Keratinocyte (primary cell): Measurements from ENCODE around the gene TMEM127. TPM values are rescaled to one million over a fixed set of nuclear protein-coding genes. Genes with fewer than 3 reads are reported as not detected.

Source experiments
- DNase-seq: peaks from one replicate; pipeline ENCODE4 v3.0.0-alpha.2; 2011; ENCODE audit warnings: low read depth, missing footprints, low spot score
- FAIRE-seq: peaks from 2 replicates; lab custom pipeline; 2011; peaks lifted over from hg19 to GRCh38; lab: Jason Lieb, UNC
- H2AFZ ChIP-seq: 2 replicates; pipeline ENCODE4 v1.6.0; 2012; ENCODE audit warnings: low read length, control low read depth, inconsistent platforms; ENCODE audit not compliant: control insufficient read depth
- H3K27ac ChIP-seq: 2 replicates; pipeline ENCODE4 v1.5.1; 2011; ENCODE audit warnings: low read length; ENCODE audit not compliant: control insufficient read depth, insufficient read depth
- H3K27me3 ChIP-seq: 3 replicates; pipeline ENCODE4 v1.6.0; 2011; ENCODE audit warnings: low read length; ENCODE audit not compliant: control insufficient read depth, insufficient read depth; ENCODE audit errors: extremely low read depth
- H3K36me3 ChIP-seq, 2 experiments: 2 replicates in 1 of 2; 3 replicates in 1 of 2; pipeline ENCODE4 v1.5.1; 2011; ENCODE audit warnings: low read length in 2 of 2, mild to moderate bottlenecking in 1 of 2; ENCODE audit not compliant: control insufficient read depth in 2 of 2, insufficient read depth in 2 of 2; ENCODE audit errors: extremely low read depth in 1 of 2
- H3K4me1 ChIP-seq: 3 replicates; pipeline ENCODE4 v1.5.1; 2011; ENCODE audit warnings: low read length; ENCODE audit not compliant: control insufficient read depth, insufficient read depth; ENCODE audit errors: extremely low read depth
- H3K4me2 ChIP-seq: 3 replicates; pipeline ENCODE4 v1.6.0; 2011; ENCODE audit warnings: low read depth, low read length; ENCODE audit not compliant: control insufficient read depth, insufficient read depth; ENCODE audit errors: extremely low read depth
- H3K4me3 ChIP-seq, 3 experiments: fragments of 200-600 bp in 1 of 3; sonication (generic) in 1 of 3; 2 replicates in 2 of 3; 3 replicates in 1 of 3; pipeline ENCODE4 v1.5.1; 2011 to 2016; ENCODE audit warnings: low read length in 3 of 3, mild to moderate bottlenecking in 3 of 3, control low read depth in 2 of 3, inconsistent platforms in 1 of 3, low read depth in 1 of 3, mixed read lengths in 1 of 3, mixed run types in 1 of 3, moderate library complexity in 1 of 3; ENCODE audit not compliant: control insufficient read depth in 2 of 3, insufficient read depth in 2 of 3; ENCODE audit errors: extremely low read depth in 1 of 3
- H3K79me2 ChIP-seq: 2 replicates; pipeline ENCODE4 v1.6.0; 2012; ENCODE audit warnings: low read length; ENCODE audit not compliant: control insufficient read depth, insufficient read depth
- H3K9ac ChIP-seq: 3 replicates; pipeline ENCODE4 v1.6.0; 2011; ENCODE audit warnings: low read length; ENCODE audit not compliant: control insufficient read depth, insufficient read depth; ENCODE audit errors: extremely low read depth
- H3K9me1 ChIP-seq: 3 replicates; pipeline ENCODE4 v1.6.0; 2011; ENCODE audit warnings: low read length; ENCODE audit not compliant: control insufficient read depth, insufficient read depth; ENCODE audit errors: extremely low read depth
- H3K9me3 ChIP-seq: 2 replicates; pipeline ENCODE4 v1.5.1; 2012; ENCODE audit warnings: low read depth, low read length; ENCODE audit not compliant: control insufficient read depth
- H4K20me1 ChIP-seq: 3 replicates; pipeline ENCODE4 v1.6.0; 2011; ENCODE audit warnings: low read length; ENCODE audit not compliant: control insufficient read depth, insufficient read depth; ENCODE audit errors: extremely low read depth
- CTCF ChIP-seq, 3 experiments: IDR thresholded peaks in 1 of 3; conservative IDR thresholded peaks in 1 of 3; optimal IDR thresholded peaks in 1 of 3; 2 replicates in 2 of 3; 3 replicates in 1 of 3; pipeline versions ENCODE3 to v1.5.1; 2011; ENCODE audit warnings: low read length in 3 of 3, mild to moderate bottlenecking in 3 of 3, moderate library complexity in 2 of 3, control low read depth in 1 of 3, inconsistent platforms in 1 of 3; ENCODE audit not compliant: insufficient read depth in 2 of 3; ENCODE audit errors: extremely low read depth in 1 of 3
- EZH2 ChIP-seq: IDR thresholded peaks from one replicate; pipeline ENCODE4 v1.6.1; 2012; ENCODE audit warnings: inconsistent platforms, mild to moderate bottlenecking, low read length, moderate library complexity
- dilution Hi-C: fragments of 300-500 bp; cut with MboI; formaldehyde crosslinking; loops from one replicate; pipeline ENCODE4 v1.7.0; 2020; ENCODE audit warnings: low sequenced_read_pairs; ENCODE audit not compliant: extremely low pct_ligation_motif_present
- polyA plus RNA-seq, 5 experiments: library from polyadenylated mRNA; depleted of rRNA in 3 of 5; stranded (reverse) in 3 of 5; stranded (forward) in 1 of 5; unstranded in 1 of 5; fragments of >200 nt; gene quantifications; 1 replicate in 1 of 5; 2 replicates in 3 of 5; 3 replicates in 1 of 5; pipeline versions ENCODE4 v1.2.1 to v1.2.3, GENCODE V29; 2011 to 2012; ENCODE audit warnings: missing spikeins in 2 of 5, low read depth in 1 of 5, low replicate concordance in 1 of 5

Gene TMEM127
- polyA plus RNA-seq, 1 donor (not counting 4 experiments of a cell fraction or from before 2014, with no cell fraction given): 30.8 TPM

- DNase-seq: no peak
- Histone ChIP-seq H3K4me3 (peak overlapping the region; percentile 75 to 98 (median 96)), H3K27me3 (no peaks in the 10 kb centered on the region), H3K27ac (peak overlapping the region; percentile 94), H2AFZ (peak overlapping the region; percentile 94), H3K79me2 (peaks cover 43% of the 10 kb centered on the region), H3K9me1 (peaks cover 3% of the 10 kb centered on the region), H3K36me3 (peaks cover 18 to 23% of the 10 kb centered on the region in 2 experiments), H3K4me1 (peaks cover 13% of the 10 kb centered on the region), H4K20me1 (no peaks in the 10 kb centered on the region), H3K9ac (peak overlapping the region; percentile 96), H3K9me3 (no peaks in the 10 kb centered on the region), H3K4me2 (peak overlapping the region; percentile 99)
- no peak for TF ChIP-seq EZH2
- no peak for TF ChIP-seq CTCF (optimal IDR thresholded peaks at IDR 0.05 in 1 of 3, IDR thresholded peaks at IDR 0.05 in 1 of 3, conservative IDR thresholded peaks at IDR 0.05 in 1 of 3; ENCODE audit: extremely low read depth in 1 of 3, insufficient read depth in 2 of 3, low read length in 3 of 3)
- dilution Hi-C loops: no loop called here
- no peak for FAIRE-seq
These were observed 40.1 kb upstream of the TMEM127 start for GRCh38 chr2:96305979-96306308.

DNA sequence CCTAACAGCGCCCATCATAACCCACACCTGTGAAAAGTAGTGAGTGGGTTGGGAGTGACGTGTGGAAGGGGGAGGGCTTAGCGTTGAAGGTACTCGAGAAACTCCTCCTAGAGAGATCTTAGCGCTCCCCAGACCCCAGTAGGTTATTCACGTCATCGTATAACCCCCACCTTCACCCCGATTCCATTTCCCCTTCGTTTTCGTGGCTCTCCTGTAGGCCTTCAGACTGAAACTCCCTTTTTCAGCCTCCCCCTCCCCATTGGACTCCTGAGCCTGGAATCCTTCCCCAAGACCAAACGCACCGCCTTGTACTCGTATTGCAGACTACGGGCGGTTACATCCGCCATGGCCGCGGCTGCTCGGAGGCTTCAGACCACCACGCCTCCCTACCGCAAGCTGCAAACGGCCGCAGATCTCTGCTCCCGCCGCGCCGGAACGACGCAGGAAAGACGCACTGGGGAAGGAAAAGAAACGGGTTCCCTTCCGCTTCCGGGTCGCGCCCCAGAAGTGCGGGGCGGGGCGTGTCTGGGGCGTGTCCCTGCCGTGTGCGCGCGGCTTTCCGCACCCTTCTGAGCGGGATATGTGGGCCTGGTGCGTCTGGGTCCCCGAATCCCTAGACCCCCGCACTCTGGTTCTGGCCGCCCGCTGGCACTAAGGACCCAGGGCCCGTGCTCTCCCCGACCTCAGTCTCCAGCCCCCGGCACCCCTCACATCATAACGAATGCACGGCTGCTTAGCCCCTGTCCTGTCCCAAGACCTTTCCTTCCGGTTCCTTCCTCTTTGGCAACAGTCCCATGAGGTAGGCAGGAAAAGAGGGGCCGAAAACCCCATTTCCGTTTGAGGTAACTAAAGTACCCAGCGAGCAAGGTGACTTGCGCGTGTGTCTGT is 39.5 kb upstream of the TMEM127 start, which contains the start of gene SNRNP200:
TSS of gene SNRNP200 (minus strand) at position 456 of the 888 bp plus-strand sequence. CDS start at position 347, 109 bp downstream.
- Histone ChIP-seq H4K20me1 (no peaks in the 10 kb centered on the region), H3K79me2 (peaks cover 45% of the 10 kb centered on the region), H3K9ac (peak within 1 kb of the TSS; percentile 96), H3K4me1 (peaks cover 13% of the 10 kb centered on the region), H3K9me3 (no peaks in the 10 kb centered on the region), H3K27ac (peak within 1 kb of the TSS; percentile 94), H3K4me2 (peak within 1 kb of the TSS; percentile 99), H3K36me3 (peaks cover 20 to 26% of the 10 kb centered on the region in 2 experiments), H3K27me3 (no peaks in the 10 kb centered on the region), H2AFZ (peak within 1 kb of the TSS; percentile 97), H3K4me3 (peak within 1 kb of the TSS; percentile 75 to 98 (median 96)), H3K9me1 (peaks cover 3% of the 10 kb centered on the region)
- FAIRE-seq: no peak
- TF ChIP-seq CTCF (optimal IDR thresholded peaks at IDR 0.05 in 1 of 3, IDR thresholded peaks at IDR 0.05 in 1 of 3, conservative IDR thresholded peaks at IDR 0.05 in 1 of 3; ENCODE audit: extremely low read depth in 1 of 3, insufficient read depth in 2 of 3, low read length in 3 of 3): no peak
- no peak for TF ChIP-seq EZH2
- peak; percentile 28 for DNase-seq
- dilution Hi-C loops: no loop called here
